Activated CD4-positive, alpha-beta T cell treated with anti-CD3 and anti-CD28 coated beads, Interleukin-2, amount 10 ng/mL, durations not matched to agents 7 days and 5 days (primary cell): ENCODE measurements around the gene SERPINA3. TPM values are rescaled to one million over a fixed set of nuclear protein-coding genes. Genes with fewer than 3 reads are reported as not detected.
"Not testable (repeated sequence)": the region's sequence is repeated elsewhere in the genome, so short reads cannot be mapped to it uniquely, and the experiment has no call there.

Experiments
- CTCF ChIA-PET: fragments of 350-600 bp; sonication (Branson Sonifier 250); formaldehyde crosslinking; loops from one replicate; lab custom pipeline; 2021; ENCODE audit warnings: antibody characterized with exemption; lab: Charles Lee
- POLR2A ChIA-PET: fragments of 350-600 bp; sonication (Branson Sonifier 250); formaldehyde crosslinking; loops from one replicate; lab custom pipeline; 2021; ENCODE audit warnings: antibody characterized with exemption; lab: Charles Lee
- DNase-seq: peaks from one replicate; pipeline ENCODE4 v3.0.0-alpha.2; 2020
- H3K27ac Mint-ChIP-seq: one replicate; pipeline ENCODE4 v1.8.0; 2021; ENCODE audit warnings: mild to moderate bottlenecking, moderate library complexity, mixed read lengths
- H3K27me3 Mint-ChIP-seq: one replicate; pipeline ENCODE4 v1.8.0; 2021; ENCODE audit warnings: mixed read lengths
- H3K36me3 Mint-ChIP-seq: one replicate; pipeline ENCODE4 v1.8.0; 2021; ENCODE audit warnings: low read depth, mixed read lengths
- H3K4me1 Mint-ChIP-seq: one replicate; pipeline ENCODE4 v1.8.0; 2021; ENCODE audit warnings: mixed read lengths
- H3K4me3 Mint-ChIP-seq: one replicate; pipeline ENCODE4 v1.8.0; 2021; ENCODE audit warnings: mild to moderate bottlenecking, moderate library complexity, mixed read lengths
- H3K9me3 Mint-ChIP-seq: one replicate; pipeline ENCODE4 v1.8.0; 2021; ENCODE audit warnings: mixed read lengths
- total RNA-seq, 2 experiments: library from RNA; stranded (reverse); gene quantifications; one replicate each; pipeline ENCODE4 v1.2.3, GENCODE V29; 2021

The SERPINA3 gene
- total RNA-seq, 2 experiments from 2014 or later, result not detected

DNA sequence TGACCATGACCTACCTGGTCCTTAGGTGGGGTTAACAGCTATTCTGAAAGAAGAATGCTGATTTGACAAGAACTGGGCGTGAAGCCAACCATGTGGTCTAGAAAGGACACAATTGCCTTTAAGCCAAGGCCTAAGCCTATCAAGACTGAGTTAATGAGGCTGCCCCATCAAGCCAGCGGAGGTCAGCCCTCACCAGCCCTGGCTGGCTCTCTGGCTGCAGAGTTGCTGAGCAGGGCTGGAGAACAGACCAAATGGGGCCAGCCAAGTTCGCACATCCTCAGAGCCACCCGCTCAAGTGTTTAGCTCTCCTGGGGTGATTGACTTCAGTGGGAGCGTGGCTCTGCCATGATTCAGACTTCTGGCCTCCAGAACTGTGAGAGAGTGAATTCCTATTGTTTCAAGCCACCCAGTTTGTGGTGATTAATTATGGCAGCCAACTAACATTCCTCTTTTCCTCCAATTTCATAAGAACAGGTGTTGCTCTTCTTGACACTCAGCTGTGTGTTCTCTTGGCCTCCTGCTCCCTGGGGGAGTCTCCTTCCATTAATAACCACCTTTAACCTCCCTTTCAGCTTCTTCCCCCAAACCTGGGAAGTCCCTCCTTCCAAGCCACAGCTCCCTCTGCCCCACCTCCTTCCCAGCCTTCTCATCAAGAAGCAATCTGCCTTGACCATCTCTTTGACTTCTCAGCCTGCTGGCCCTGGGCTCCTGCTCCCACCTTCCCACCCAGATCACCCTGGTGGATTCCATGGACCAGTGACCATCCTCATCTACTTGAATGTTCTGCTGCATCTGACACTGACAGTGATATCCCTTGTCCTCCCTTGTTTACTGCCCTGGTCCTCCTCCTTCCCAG, 36.2 kb upstream of the SERPINA3 start:
- Mint-ChIP-seq H3K36me3 (no peaks in the 10 kb centered on the region), H3K9me3 (no peaks in the 10 kb centered on the region), H3K4me1 (no peaks in the 10 kb centered on the region), H3K4me3 (no peak overlapping the region), H3K27me3 (no peaks in the 10 kb centered on the region), H3K27ac (no peak overlapping the region)
- ChIA-PET POLR2A (no interaction called here), CTCF (interaction anchor here (0.6 kb wide), 1 partner anchor 172 kb away, joined by 3 read pairs; no protein-coding TSS in a partner anchor)
- DNase-seq, result no peak

DNA sequence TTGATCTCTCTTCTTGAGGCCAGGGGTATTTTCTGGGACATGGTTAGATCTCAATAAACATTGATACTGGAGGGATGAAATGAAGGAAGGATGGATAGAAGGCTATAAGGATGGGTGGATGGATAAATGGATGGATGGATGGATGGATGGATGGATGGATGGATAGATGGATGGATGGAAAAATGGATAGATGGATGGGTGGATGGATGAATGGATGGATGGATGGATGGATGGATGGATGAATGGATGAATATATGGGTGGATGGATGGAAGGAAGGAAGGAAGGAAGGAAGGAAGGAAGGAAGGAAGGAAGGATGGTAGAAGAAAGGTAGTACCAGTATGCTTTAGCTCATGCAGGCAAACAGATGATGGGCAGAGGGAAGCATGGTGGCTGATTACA, 34.7 kb upstream of the SERPINA3 start:
- CTCF ChIA-PET, H3K36me3 Mint-ChIP-seq, H3K4me3 Mint-ChIP-seq, H3K27me3 Mint-ChIP-seq, H3K4me1 Mint-ChIP-seq, POLR2A ChIA-PET, H3K9me3 Mint-ChIP-seq, H3K27ac Mint-ChIP-seq, DNase-seq: not testable (repeated sequence)

DNA sequence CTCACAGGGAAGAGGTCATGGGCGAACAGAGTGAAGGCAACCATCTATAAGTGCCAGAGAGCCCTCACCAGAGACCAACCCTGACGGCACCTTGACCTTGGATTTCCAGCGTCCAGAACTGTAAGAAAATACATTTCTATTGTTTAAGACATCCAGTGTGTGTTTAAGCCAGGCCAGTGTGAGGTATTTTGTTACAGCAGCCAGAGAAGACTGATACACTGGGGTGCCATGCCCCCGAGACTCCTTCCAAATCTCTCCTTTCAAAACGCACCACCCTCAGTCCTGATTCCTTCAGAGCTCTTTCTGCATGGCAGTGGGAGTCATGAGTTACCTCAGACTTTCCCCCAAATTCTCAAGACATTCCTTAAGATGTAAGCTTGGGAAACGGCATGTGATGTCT, 33.5 kb upstream of the SERPINA3 start:
- Mint-ChIP-seq H3K27me3 (no peaks in the 10 kb centered on the region), H3K4me1 (no peaks in the 10 kb centered on the region), H3K9me3 (no peaks in the 10 kb centered on the region), H3K4me3 (no peak overlapping the region), H3K27ac (no peak overlapping the region), H3K36me3 (no peaks in the 10 kb centered on the region)
- ChIA-PET CTCF (no interaction called here), POLR2A (no interaction called here)
- DNase-seq, result no peak

DNA sequence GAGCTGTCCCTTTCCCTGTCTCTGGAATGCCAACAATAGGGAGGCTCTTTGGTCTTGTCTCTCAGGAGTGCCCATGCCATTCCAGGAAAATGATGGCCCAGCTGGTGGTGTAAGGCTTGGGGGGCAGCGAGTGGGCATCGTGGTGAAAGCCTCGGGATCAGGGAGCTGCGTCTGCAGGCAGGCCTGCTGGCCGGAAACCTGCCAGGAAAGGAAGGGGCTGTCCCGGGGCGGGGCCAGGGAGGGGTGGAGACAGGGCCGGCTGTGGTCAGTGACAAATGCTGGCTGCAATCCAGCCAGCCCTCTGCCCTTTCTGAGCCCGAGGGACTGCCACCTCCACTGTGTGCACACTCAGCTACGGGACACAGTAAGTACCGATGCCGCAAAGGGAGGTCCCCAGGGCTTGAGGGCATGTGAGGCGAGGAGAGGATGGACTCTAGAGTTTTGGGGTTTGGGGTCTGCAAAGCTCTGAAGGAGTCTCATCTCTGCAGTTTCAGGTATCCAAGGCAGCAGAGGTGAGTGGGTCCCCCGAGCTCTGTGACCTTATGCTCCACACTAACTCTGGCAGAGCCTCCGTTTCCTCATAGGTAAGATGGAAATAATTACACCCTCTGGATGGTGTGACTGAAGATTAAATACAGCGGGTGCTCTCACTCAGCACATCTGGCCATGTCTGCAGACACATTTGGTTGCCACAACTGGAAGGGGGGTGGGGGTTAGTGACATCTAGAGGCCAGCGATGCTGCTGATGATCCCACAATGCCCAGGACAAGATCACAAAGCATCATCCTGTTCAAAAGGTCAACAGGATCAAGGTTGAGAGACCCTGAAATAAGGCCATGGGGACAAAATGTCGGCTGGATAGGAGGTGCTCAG, 30.8 kb upstream of the SERPINA3 start, which contains the start of gene SERPINA5:
TSS of gene SERPINA5 (plus strand) at position 300 of the 873 bp plus-strand sequence. CDS start 5,937 bp downstream, outside the sequence.
- Mint-ChIP-seq H3K27me3 (no peaks in the 10 kb centered on the region), H3K4me1 (no peaks in the 10 kb centered on the region), H3K27ac (no peak within 1 kb of the TSS), H3K4me3 (no peak within 1 kb of the TSS), H3K9me3 (no peaks in the 10 kb centered on the region), H3K36me3 (no peaks in the 10 kb centered on the region)
- DNase-seq, result no peak
- POLR2A ChIA-PET, result no interaction called here
- CTCF ChIA-PET, result no interaction called here

DNA sequence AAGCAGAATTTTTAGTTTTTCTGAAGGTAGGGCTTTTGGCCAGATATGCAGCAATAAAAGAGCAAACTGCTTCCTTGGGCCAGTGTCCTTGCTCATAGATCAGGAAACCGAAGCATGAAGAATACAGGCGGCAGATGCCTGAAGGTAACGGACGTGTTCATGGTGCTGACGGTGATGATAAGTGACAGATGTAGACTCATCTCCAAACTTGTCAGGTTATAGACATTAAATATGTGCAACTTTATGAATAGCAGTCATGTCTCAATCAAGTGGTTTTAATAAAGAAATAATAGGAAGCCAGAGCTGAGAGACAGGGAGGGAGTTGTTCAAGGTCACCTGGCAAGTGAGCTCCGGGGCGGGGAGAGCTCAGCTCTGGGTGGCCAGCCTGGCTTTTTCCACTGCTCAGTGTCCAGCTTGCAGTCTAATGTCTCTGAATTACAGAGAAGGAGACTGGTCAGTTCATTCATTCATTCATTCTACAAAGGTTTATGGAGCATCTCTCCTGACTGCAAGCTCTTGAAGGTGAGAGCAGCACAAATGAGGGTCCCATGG, 29.9 kb upstream of the SERPINA3 start:
- Mint-ChIP-seq H3K4me1 (no peaks in the 10 kb centered on the region), H3K36me3 (no peaks in the 10 kb centered on the region), H3K27me3 (no peaks in the 10 kb centered on the region), H3K27ac (no peak overlapping the region), H3K9me3 (no peaks in the 10 kb centered on the region), H3K4me3 (no peak overlapping the region)
- POLR2A ChIA-PET, result no interaction called here
- CTCF ChIA-PET, result no interaction called here
- DNase-seq, result no peak

DNA sequence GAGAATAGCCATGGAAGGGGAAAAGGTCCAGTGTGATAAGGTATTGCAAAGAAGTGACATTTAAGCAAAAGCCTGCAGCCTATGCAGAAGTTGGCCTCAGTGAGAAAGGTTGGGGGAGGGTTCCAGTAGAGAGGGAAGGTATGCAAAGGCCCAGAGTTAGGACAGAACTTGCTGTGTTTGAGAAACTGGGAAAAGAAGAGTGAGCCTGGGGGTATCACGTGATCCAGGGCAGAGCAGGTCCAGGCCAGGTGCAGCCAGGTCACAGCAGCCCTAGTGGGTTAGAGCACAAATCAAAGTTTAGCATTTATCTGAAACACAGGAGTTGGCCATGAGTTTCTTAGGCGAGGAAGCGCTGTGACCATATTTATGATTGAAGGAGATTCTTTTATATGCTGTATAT, 29.3 kb upstream of the SERPINA3 start:
- Mint-ChIP-seq H3K4me1 (no peaks in the 10 kb centered on the region), H3K27ac (no peak overlapping the region), H3K9me3 (no peaks in the 10 kb centered on the region), H3K4me3 (no peak overlapping the region), H3K36me3 (no peaks in the 10 kb centered on the region), H3K27me3 (no peaks in the 10 kb centered on the region)
- no peak for DNase-seq
- ChIA-PET CTCF (no interaction called here), POLR2A (no interaction called here)

DNA sequence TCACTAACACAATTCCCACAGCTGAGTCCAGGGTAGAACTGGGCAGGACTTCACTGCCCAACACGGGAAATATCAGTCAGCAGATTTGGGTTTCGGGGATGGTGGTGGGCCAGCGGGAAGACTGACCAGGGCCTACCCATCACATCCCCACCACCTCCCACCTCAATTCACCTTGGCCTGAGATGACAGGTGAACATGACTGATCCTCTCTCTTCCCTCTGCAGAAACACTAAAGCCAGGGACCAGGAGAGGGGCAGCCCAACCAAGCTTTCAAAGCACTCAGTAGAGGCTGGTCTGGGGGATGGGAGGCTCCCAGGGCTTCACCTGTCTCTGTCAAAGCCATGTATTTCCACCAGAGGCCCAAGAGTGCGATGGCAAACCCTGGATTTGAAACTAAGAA, 28.6 kb upstream of the SERPINA3 start:
- Mint-ChIP-seq H3K4me3 (no peak overlapping the region), H3K36me3 (no peaks in the 10 kb centered on the region), H3K27me3 (no peaks in the 10 kb centered on the region), H3K27ac (no peak overlapping the region), H3K4me1 (no peaks in the 10 kb centered on the region), H3K9me3 (no peaks in the 10 kb centered on the region)
- ChIA-PET POLR2A (no interaction called here), CTCF (no interaction called here)
- DNase-seq, result no peak

DNA sequence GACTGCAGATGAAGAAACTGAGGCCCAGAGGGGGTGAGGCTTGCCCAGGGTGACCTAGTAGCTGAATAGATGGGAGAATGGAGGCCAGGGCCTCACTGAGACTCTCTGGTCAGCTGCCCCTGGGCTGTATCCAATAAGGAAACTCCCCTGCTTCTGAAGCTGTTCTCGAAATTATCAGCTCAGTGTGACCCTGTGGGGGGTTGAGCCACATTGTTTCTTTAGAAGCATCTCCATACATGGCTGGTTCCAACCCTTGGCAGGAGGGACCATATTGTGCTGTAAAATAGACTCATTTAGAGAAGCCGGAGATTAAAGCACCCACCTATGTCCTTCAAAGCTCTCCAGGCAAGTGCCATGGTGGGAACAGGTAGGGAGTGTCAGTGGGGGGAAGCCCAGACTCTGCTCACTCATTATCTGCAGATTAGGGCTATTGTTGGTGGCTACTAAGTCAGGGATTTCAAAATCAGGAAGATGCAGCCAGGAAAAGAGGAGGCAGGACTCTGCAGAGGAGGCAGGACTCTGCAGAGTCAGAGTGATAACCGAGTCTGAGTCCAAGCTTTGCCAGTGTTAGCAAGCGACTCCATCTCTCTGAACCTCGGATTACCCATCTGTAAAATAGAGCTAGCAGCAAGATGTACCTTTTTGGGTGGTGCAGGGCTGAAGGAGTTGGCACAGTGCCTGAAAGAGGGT, 27.5 kb upstream of the SERPINA3 start:
- no peak for DNase-seq
- Mint-ChIP-seq H3K4me3 (no peak overlapping the region), H3K27ac (peak overlapping the region; percentile 14), H3K36me3 (no peaks in the 10 kb centered on the region), H3K4me1 (no peaks in the 10 kb centered on the region), H3K27me3 (no peaks in the 10 kb centered on the region), H3K9me3 (no peaks in the 10 kb centered on the region)
- CTCF ChIA-PET, result interaction anchor here (2.0 kb wide), 1 partner anchor 11 kb away, joined by 6 read pairs; no protein-coding TSS in a partner anchor
- POLR2A ChIA-PET, result no interaction called here

DNA sequence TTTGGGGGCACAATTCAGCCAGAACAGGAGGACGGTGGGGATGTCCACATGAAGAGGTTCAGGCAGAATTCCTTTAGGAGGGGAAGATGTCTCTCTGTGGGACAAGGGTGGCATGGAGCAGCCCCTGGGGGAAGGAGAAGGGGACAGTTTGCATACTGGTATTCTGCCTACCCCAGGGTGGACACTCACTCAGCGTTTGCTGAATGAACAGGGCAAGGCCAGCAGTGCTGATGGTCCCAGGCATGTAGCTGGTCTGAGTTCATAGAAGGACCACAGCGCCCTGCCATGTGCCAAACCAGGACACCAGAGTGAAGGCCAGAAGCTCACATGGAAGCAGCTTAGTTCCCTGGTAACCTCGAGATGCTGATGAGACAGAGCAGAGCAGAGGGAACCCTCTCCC, 25.6 kb upstream of the SERPINA3 start:
- no peaks in the 10 kb centered on the region for H3K9me3 Mint-ChIP-seq

DNA sequence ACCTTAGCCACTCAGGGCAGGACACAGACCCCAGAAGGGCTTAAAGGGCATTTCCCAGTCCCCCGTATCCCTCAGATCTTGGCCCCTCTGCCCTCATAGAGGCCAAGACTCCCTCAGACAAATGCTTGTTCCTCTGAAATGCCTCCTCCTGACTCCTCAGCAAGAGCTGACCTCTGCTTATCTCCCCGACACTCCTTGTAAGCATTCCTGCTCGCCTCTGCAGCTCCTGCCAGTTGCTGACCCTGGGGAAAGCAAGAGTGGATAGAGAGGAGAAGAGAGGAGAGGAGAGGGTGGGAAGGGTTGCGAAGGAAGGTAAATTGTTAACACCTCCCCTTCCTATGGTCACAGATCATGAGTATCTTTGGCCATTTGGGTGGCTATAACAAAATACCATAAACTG, 23.9 kb upstream of the SERPINA3 start:
- POLR2A ChIA-PET, result no interaction called here
- no peaks in the 10 kb centered on the region for H3K4me1 Mint-ChIP-seq
- CTCF ChIA-PET, result no interaction called here
- no peak overlapping the region for H3K4me3 Mint-ChIP-seq
- no peaks in the 10 kb centered on the region for H3K27me3 Mint-ChIP-seq
- H3K36me3 Mint-ChIP-seq, result no peaks in the 10 kb centered on the region
- no peak for DNase-seq
- H3K27ac Mint-ChIP-seq, result no peak overlapping the region
- no peaks in the 10 kb centered on the region for H3K9me3 Mint-ChIP-seq

More for the DNA sequence above, 25.6 kb upstream of the SERPINA3 start:
- no peak for DNase-seq
- H3K4me3 Mint-ChIP-seq, result no peak overlapping the region
- ChIA-PET CTCF (no interaction called here), POLR2A (no interaction called here)
- H3K36me3 Mint-ChIP-seq, result no peaks in the 10 kb centered on the region
- no peaks in the 10 kb centered on the region for H3K4me1 Mint-ChIP-seq
- H3K27me3 Mint-ChIP-seq, result no peaks in the 10 kb centered on the region
- no peak overlapping the region for H3K27ac Mint-ChIP-seq

DNA sequence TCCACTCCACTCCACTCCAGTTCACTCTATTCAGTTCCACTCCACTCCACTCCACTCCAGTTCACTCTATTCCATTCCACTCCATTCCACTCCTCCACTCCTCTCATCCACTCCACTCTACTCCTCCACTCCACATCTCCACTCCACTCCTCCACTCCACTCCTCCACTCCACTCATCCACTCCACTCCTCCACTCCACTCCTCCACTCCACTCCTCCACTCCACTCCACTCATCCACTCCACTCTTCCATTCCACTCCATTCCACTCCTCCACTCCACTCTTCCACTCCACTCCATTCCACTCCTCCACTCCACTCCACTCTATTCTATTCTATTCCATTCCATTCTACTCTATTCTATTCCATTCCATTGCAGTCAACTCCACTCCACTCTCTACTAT, 21.1 kb upstream of the SERPINA3 start:
- Mint-ChIP-seq H3K36me3 (no peaks in the 10 kb centered on the region), H3K4me1 (no peaks in the 10 kb centered on the region), H3K4me3 (no peak overlapping the region), H3K27ac (no peak overlapping the region), H3K9me3 (no peaks in the 10 kb centered on the region), H3K27me3 (no peaks in the 10 kb centered on the region)
- DNase-seq, result no peak
- ChIA-PET CTCF (no interaction called here), POLR2A (no interaction called here)

DNA sequence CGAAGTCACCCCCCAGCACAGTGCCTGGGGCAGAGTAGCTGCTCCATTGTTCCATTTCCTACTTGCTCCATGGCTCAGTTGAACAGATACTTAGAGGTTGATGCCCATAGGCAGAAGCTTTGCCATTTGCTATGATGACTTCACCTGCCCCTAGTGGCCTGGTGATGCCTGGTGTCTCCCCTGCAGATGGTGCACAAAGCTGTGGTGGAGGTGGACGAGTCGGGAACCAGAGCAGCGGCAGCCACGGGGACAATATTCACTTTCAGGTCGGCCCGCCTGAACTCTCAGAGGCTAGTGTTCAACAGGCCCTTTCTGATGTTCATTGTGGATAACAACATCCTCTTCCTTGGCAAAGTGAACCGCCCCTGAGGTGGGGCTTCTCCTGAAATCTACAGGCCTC, 20.3 kb upstream of the SERPINA3 start:
- Mint-ChIP-seq H3K4me1 (no peaks in the 10 kb centered on the region), H3K27me3 (no peaks in the 10 kb centered on the region), H3K9me3 (no peaks in the 10 kb centered on the region), H3K36me3 (no peaks in the 10 kb centered on the region), H3K27ac (no peak overlapping the region), H3K4me3 (no peak overlapping the region)
- DNase-seq, result no peak
- ChIA-PET POLR2A (no interaction called here), CTCF (no interaction called here)
